HG02938 (cell line): ENCODE measurements around the gene NAGPA.

Experiments
- ATAC-seq: cut with Tn5 transposase; IDR thresholded peaks from one replicate; pipeline ENCODE4 v1.9.1; 2021; ENCODE audit warnings: mild to moderate bottlenecking, moderate library complexity; ENCODE audit not compliant: unreplicated experiment

NAGPA gene

DNA sequence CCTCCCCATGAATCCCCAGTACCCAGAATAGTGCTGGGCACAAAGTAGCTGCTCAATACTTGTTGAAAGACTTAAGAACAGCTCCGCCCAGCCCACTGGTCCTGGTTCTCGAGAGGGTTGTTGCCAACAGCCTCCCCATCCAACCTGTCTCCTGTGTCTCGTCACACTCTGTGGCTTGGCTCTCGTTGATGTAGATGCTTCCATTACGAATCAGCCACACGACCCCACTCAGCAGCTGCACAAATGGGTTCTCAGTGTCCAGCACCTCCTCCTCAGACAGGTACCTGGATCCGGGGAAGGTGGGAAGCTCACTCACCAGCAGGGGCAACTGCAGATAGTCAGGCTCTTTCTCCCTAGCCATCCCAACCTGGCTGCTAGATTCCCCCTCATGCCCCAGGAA, 2.1 kb downstream of the NAGPA start:
- no peak for ATAC-seq

DNA sequence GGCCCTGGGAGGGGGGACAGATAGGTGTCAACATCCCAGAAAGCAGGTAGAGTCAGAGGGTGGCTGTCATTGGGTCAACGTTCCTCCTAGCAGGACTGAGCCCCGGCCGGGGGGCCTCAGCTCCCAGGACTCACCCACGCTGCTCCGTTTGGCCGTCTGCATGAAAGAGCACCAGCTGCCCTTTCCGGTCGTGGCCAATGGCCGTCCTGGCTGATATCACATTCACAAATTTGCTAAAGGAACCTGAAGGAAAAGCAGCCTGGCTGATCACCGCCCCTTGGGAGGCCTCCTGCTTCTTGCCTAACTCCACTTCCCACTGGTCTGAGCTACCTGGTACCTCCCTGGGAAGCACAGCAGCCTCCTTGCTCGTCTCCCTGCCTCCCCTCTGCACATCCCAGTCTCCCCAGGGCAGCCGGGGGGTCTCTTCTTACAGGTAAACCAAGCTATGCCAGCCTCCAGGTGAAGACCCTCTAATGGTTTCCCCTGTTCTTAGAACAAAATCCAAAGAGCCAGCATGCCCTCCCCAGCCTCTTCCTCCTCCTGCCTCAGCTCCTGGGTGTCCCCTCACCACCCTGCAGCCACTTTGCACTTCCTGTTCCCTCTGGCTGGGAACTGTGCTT, 3.4 kb downstream of the NAGPA start:
- no peak for ATAC-seq

- no peak for ATAC-seq
These were observed 4.7 kb downstream of the NAGPA start for GRCh38 chr16:5028950-5029475.

DNA sequence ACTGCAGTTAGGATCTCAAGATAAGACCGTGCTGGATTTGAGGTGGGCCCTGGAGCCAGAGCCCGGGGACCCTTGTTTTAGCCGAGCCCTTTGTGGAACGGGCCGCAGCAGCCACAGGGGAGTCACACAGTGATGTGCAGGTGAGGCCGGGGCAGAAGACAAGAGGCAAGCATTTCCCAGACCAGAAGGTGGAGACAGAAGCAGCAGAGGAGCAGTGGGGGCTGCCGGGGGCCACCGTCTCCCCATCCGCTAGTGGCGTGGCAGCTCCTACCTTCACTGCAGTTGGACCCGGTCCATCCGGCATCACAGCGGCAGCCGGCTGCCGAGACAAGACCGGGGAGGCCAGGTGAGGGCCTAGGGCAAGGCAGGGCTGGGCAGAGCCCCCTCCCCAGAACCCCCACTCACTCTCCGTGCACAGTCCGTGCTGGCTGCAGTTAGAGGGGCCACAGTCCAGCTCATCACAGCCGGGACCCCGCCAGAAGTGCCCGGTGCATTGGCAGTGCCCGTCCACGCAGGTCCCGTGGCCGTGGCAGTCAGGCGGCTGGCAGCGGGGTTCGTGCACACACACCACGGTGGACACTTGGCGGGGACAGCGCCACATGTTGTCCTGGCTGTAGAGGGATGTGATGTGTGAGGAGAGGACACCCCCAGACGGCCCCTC, 6.0 kb downstream of the NAGPA start:
- no peak for ATAC-seq

GRCh38 chr16:5027086-5027485, 6.6 kb downstream of the NAGPA start:
- ATAC-seq = no peak

- no peak for ATAC-seq
These were observed 7.1 kb downstream of the NAGPA start for GRCh38 chr16:5026664-5027063.

DNA sequence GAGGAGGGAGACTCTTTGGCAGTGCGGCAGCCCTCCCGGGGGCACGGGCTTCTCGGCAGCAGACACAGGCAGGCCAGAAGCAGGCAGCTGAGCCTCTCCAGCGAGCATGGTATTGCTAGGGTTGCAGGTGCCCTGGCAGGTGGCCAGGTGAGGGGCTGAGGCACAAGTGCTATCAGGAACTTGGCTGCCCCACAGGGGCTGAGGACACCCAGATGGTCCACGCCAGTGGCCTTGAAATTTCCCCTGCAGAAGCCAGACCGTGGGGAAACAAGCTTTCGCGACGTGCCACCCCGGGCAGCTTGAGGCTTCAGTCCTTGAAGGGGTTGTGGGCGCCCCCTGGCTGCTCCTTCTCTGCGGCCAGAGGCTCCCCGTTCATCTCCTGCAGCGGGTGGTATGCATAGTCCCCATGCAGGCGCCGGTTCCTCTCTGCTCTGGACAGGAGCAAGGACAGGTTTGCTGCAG, 8.5 kb downstream of the NAGPA start:
- ATAC-seq = no peak

GRCh38 chr16:5024632-5025031, 9.1 kb downstream of the NAGPA start:
- ATAC-seq = no peak

DNA sequence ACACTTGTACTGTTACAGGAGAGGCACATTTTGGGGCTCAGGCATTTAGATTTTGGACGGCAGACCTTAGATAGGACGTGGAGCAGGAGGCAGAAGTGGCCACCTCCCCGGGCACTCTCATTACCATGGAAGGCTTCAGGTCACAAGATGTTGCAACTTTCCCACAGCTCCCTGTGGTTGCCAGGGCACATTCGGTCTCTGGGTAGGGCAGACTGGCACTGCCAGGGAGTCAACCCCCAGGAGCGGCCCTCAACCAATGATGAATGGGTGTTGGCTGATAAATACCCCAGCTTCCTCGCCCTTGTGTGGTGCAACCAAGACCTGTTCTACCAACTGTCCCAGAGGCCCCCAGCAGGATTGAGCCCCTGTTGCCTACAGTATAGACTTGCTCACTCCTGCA, 11.2 kb downstream of the NAGPA start:
- no peak for ATAC-seq

DNA sequence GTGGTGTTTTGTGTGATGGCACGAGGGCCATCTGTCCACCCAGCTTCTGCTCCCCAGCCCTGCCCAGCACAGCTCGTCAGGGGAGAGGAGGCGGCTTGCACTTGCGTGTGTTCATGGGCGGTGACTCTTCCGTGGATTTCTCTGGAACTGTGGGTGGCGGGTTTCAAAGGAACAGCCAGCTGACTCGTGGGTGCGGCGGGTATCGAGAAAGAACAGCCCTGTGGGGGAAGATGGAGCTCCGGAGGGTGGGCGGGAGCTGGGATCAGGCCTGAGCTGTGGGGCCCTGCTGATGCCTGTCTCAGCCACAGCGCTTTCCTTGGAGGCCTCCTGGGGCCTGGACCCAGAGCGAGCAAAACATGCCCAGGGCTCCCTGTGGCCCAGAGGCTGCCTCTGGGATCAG, 13.2 kb downstream of the NAGPA start:
- ATAC-seq = no peak

GRCh38 chr16:5019775-5020174, 14.0 kb downstream of the NAGPA start:
- no peak for ATAC-seq

DNA sequence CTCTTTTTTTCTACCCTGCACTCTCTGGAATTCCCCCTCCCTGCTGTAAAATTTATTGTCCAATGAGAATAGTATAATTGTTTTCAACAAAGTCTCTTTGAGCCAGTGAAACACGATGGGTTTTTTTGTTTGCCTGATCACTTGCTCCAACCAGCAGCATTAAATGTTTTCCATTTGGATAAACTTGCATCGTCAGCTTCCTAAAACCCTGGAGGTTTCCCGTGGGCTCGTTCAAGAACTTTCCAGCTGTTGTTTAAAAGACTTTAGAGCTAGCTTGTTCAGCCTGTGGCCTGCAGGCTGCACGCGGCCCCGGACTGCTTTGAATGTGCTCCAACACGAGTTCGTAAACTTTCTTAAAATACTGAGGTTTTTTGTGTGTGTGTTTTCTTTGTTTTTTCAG, 14.9 kb downstream of the NAGPA start:
- ATAC-seq = no peak

- no peak for ATAC-seq
These were observed 16.1 kb downstream of the NAGPA start for GRCh38 chr16:5017678-5017969.

- ATAC-seq = no peak
These were observed 16.6 kb downstream of the NAGPA start for GRCh38 chr16:5016967-5017677.

DNA sequence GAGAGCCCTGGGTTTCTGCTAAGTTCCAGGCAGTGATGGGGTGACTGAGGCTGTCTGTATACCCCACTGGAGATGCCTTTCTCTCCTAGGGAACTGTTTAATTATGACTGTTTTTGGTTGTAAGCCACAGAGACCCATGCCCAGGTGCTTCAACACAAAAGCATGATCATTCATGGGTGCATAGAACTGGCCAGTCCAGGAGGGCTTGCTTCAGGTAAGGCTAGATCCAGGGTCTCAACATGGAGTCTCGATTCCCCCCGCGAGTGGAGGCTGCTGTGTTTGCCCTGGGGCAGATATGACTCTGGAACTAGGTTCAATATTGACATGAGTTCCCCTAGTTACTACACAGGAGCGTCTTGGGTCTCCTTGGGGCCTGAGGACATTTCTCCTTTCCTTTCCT, 17.8 kb downstream of the NAGPA start:
- ATAC-seq = no peak

- ATAC-seq = no peak
These were observed 18.4 kb downstream of the NAGPA start for GRCh38 chr16:5015351-5015750.

- no peak for ATAC-seq
These were observed 20.8 kb downstream of the NAGPA start for GRCh38 chr16:5012887-5013286.

DNA sequence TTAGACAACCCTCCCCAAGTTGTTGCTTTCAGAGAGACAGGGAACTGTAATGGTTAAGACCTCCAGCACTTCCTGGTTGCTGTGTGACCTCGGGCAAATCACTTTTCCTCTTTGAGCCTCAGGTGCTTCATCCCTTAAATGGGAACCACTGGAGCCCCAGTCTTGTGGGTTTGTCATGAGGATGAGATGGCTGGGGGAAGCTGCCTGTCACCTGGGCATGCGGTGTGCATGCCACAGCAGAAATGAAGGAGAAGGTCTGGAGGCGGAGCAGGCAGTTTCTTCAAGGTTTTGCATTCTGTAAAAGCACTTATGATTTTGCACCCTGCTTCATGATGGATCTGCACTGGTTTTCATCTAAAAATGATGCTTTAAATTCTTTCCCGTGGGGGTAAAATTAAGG, 22.1 kb downstream of the NAGPA start:
- no peak for ATAC-seq

DNA sequence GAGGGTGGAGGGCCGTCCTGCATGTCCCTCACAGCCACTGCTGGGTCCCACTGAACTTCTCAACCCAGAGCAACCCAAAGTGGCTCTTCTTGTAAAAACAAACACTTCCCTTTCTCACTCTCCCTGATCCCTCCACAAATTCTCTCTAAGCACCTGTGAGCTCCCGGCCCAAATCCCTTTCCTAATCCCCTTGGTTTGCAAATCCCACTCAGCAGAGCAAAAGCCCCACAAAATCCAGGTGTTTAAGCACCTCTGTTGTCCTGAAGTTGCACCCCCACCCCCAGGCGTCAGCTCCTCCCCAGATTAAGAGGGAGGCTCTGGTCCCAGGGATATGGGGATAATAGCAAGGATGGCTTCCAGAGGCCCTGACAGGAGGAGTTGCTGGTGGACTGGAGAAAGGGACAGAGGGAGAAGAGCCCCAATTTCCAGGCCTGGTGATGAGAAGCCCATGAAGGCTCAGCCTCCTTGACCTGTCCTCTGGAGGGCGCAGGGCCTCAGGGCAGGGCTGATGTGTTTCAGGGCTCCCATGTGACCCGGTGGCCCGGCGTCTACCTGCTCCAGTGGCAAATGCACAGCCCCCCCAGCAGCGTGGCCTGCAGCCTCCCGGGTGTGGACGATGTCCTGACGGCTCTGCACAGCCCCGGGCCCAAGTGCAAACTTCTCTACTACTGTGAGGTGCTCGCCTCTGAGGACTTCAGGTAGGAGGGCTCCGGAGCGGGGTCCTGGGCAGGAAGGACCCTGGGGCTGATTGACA, 23.0 kb downstream of the NAGPA start:
- ATAC-seq = no peak

DNA sequence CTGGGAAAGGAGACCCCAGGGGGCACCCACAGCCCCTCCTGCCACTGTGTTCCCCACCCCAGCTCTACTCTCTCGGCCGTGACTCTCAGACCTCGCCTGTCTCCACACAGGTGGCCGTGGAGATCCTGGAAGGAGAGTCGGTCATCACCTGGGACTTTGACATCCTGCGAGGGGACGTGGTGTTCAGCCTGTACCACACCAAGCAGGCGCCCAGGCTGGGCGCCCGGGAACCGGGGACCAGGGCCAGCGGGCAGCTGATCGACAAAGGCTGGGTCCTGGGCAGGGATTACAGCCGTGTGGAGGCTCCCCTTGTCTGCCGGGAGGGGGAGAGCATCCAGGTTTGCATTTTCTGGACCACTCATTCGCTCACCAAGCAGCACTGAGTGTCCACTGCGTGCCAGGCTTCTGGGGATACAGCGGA, 25.4 kb downstream of the NAGPA start:
- ATAC-seq = no peak

DNA sequence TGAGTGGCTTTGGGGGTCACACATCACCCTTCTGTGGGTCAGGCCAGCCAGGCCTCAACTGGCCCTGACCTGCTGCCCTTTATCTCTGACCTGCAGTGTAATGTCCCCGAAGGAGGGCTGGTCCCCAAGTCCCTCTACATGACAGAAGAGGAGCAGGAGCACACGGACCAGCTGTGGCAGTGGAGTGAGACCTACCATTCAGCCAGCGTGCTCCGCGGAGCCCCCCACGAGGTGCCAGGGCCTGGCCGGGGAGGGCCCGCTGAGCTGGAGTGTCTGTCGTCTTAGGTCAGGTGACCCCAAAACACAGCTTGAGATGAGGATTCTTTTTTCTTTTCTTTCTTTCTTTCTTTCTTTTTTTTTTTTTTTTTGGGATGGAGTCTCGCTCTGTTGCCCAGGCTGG, 26.5 kb downstream of the NAGPA start:
- no peak for ATAC-seq
